SK-N-SH treated with all-trans-retinoic acid at 6 μM for 48 hours (cell line): ENCODE measurements around the gene TET2.

Experiments used
- ATAC-seq: fragments of 200-7000 bp; cut with Tn5 transposase; 3 replicates; pipeline ENCODE4 v1.9.1; 2020; ENCODE audit warnings: mild to moderate bottlenecking, moderate library complexity
- ARNTL ChIP-seq: fragments of 450-650 bp; formaldehyde crosslinking; IDR thresholded peaks from 2 replicates; pipeline ENCODE4 v1.5.0; 2020; ENCODE audit warnings: low read depth, mild to moderate bottlenecking, moderate library complexity, borderline replicate concordance
- BACH2 ChIP-seq: fragments of 250-450 bp; sonication (Bioruptor Pico); IDR thresholded peaks from 2 replicates; pipeline ENCODE4 v1.9.0; 2021; ENCODE audit warnings: mild to moderate bottlenecking, borderline replicate concordance
- CREB5 ChIP-seq: fragments of 250-450 bp; sonication (Bioruptor Pico); IDR thresholded peaks from 2 replicates; pipeline ENCODE4 v1.5.1; 2020; ENCODE audit warnings: low read depth, mild to moderate bottlenecking, moderate library complexity
- CSDC2 ChIP-seq: fragments of 250-450 bp; sonication (Bioruptor Pico); IDR thresholded peaks from 2 replicates; pipeline ENCODE4 v1.5.0; 2020; ENCODE audit warnings: mild to moderate bottlenecking, moderate library complexity
- CSRNP3 ChIP-seq: fragments of 250-450 bp; sonication (Bioruptor Pico); IDR thresholded peaks from 2 replicates; pipeline ENCODE4 v1.5.1; 2021; ENCODE audit warnings: mild to moderate bottlenecking, moderate library complexity
- ESRRG ChIP-seq: fragments of 250-450 bp; sonication (Bioruptor Pico); IDR thresholded peaks from 2 replicates; pipeline ENCODE4 v1.6.1; 2021; ENCODE audit warnings: mild to moderate bottlenecking
- GLIS3 ChIP-seq: fragments of 250-450 bp; sonication (Bioruptor Pico); IDR thresholded peaks from 2 replicates; pipeline ENCODE4 v1.5.0; 2020; ENCODE audit warnings: mild to moderate bottlenecking, moderate library complexity
- ISL1 ChIP-seq: fragments of 250-450 bp; sonication (Bioruptor Pico); IDR thresholded peaks from 2 replicates; pipeline ENCODE4 v2.1.2; 2022; ENCODE audit warnings: mild to moderate bottlenecking, moderate library complexity
- OSR1 ChIP-seq: fragments of 250-450 bp; sonication (Bioruptor Pico); IDR thresholded peaks from 2 replicates; pipeline ENCODE4 v1.8.0; 2022; ENCODE audit warnings: moderate library complexity, mild to moderate bottlenecking, inconsistent platforms
- PATZ1 ChIP-seq: fragments of 250-450 bp; sonication (Bioruptor Pico); IDR thresholded peaks from 2 replicates; pipeline ENCODE4 v1.8.0; 2020; ENCODE audit warnings: mild to moderate bottlenecking, moderate library complexity, borderline replicate concordance
- POU6F1 ChIP-seq: fragments of 250-450 bp; sonication (Bioruptor Pico); IDR thresholded peaks from 2 replicates; pipeline ENCODE4 v1.8.0; 2021; ENCODE audit warnings: low read depth, mild to moderate bottlenecking, moderate library complexity, borderline replicate concordance
- PPARA ChIP-seq: fragments of 250-450 bp; sonication (Bioruptor Pico); IDR thresholded peaks from 2 replicates; pipeline ENCODE4 v1.5.0; 2020; ENCODE audit warnings: mild to moderate bottlenecking, borderline replicate concordance
- RARB ChIP-seq: fragments of 250-450 bp; sonication (Bioruptor Pico); IDR thresholded peaks from 2 replicates; pipeline ENCODE4 v1.8.0; 2021; ENCODE audit warnings: mild to moderate bottlenecking, moderate library complexity
- SNAI2 ChIP-seq: fragments of 250-450 bp; sonication (Bioruptor Pico); IDR thresholded peaks from 2 replicates; pipeline ENCODE4 v1.5.0; 2020; ENCODE audit warnings: mild to moderate bottlenecking, moderate library complexity
- TCF4 ChIP-seq: fragments of 250-450 bp; sonication (Bioruptor Pico); IDR thresholded peaks from 2 replicates; pipeline ENCODE4 v1.8.0; 2021; ENCODE audit warnings: mild to moderate bottlenecking, moderate library complexity, borderline replicate concordance
- TOX ChIP-seq: fragments of 250-450 bp; sonication (Bioruptor Pico); IDR thresholded peaks from 2 replicates; pipeline ENCODE4 v1.8.0; 2021; ENCODE audit warnings: mild to moderate bottlenecking, moderate library complexity, borderline replicate concordance
- TSHZ2 ChIP-seq: fragments of 250-450 bp; sonication (Bioruptor Pico); IDR thresholded peaks from 2 replicates; pipeline ENCODE4 v1.5.0; 2020; ENCODE audit warnings: mild to moderate bottlenecking, moderate library complexity
- ZC3H10 ChIP-seq: fragments of 250-450 bp; sonication (Bioruptor Pico); IDR thresholded peaks from 2 replicates; pipeline ENCODE4 v1.5.1; 2021; ENCODE audit warnings: mild to moderate bottlenecking, moderate library complexity
- ZNF70 ChIP-seq: fragments of 450-650 bp; formaldehyde crosslinking; IDR thresholded peaks from 2 replicates; pipeline ENCODE4 v1.5.0; 2020; ENCODE audit warnings: mild to moderate bottlenecking, moderate library complexity

Gene TET2

GRCh38 chr4:105155426-105155825 is 8.8 kb downstream of the TET2 start (continued):
- no peak for TF ChIP-seq POU6F1 (CRISPR knock-in tag)

GRCh38 chr4:105158837-105159236 is 12.2 kb downstream of the TET2 start:
- ATAC-seq: no peak
- TF ChIP-seq RARB (no peak), ZNF70 (CRISPR knock-in tag) (no peak), PPARA (CRISPR knock-in tag) (no peak), CSRNP3 (CRISPR knock-in tag) (no peak), BACH2 (CRISPR knock-in tag) (no peak)

- ATAC-seq: no peak
- no peak for TF ChIP-seq OSR1
- TF ChIP-seq ZC3H10: no peak
- no peak for TF ChIP-seq TOX (CRISPR knock-in tag)
- no peak for TF ChIP-seq GLIS3 (CRISPR knock-in tag)
- TF ChIP-seq ARNTL (CRISPR knock-in tag): no peak
- no peak for TF ChIP-seq CREB5 (CRISPR knock-in tag)
- no peak for TF ChIP-seq RARB
- no peak for TF ChIP-seq CSDC2 (CRISPR knock-in tag)
- no peak for TF ChIP-seq POU6F1 (CRISPR knock-in tag)
- no peak for TF ChIP-seq CSRNP3 (CRISPR knock-in tag)
- no peak for TF ChIP-seq PATZ1 (CRISPR knock-in tag)
- no peak for TF ChIP-seq ZNF70 (CRISPR knock-in tag)
- no peak for TF ChIP-seq TCF4 (CRISPR knock-in tag)
- no peak for TF ChIP-seq ESRRG
These were observed 15.6 kb downstream of the TET2 start for GRCh38 chr4:105162123-105162796.

GRCh38 chr4:105164548-105164947 is 17.9 kb downstream of the TET2 start:
- no peak for ATAC-seq
- TF ChIP-seq GLIS3 (CRISPR knock-in tag) (no peak), CREB5 (CRISPR knock-in tag) (no peak), ISL1 (CRISPR knock-in tag) (no peak), TCF4 (CRISPR knock-in tag) (no peak), PPARA (CRISPR knock-in tag) (no peak), SNAI2 (CRISPR knock-in tag) (no peak), CSDC2 (CRISPR knock-in tag) (no peak), BACH2 (CRISPR knock-in tag) (no peak), TSHZ2 (CRISPR knock-in tag) (no peak), PATZ1 (CRISPR knock-in tag) (no peak)
